ENCODE data around the gene NFIC. TPM values are rescaled to one million over a fixed set of nuclear protein-coding genes. Genes with fewer than 3 reads are reported as not detected.

NFIC gene
- polyA plus RNA-seq, 1 of the 3 experiments (the other 2 are of a cell fraction): 7.2 TPM

DNA sequence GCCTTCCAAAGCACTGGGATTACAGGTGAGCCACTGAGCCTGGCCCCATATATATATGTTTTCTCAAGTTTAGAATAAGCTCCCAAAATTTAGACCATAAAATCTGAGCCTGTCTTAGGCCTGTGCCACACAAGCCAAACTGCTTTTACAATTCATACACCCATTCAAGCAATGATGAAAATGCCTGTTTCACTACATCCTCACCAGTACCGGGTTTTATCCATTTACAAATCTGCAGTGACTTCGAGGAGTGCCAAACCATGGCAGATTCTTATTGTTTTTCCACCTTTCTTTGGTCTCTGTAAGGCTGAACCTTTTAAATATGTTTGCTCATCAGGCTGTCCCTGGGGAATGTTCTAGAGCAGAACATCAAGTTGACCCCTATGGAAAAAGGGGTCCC, 9.6 kb upstream of the NFIC start:
- no peaks in the 10 kb centered on the region for H3K36me3 ChIP-seq (replicated peaks in 1 of 2; ENCODE audit: control insufficient read depth in 1 of 2, insufficient read depth in 2 of 2, low read length in 1 of 2)
- H3K9me3 ChIP-seq: no peaks in the 10 kb centered on the region
- peaks cover 8% of the 10 kb centered on the region for H3F3A ChIP-seq (replicated peaks; ENCODE audit: insufficient read depth)
- WGBS (ENCODE audit: low lambda C conversion rate): 96% methylated on average over 2 of the region's 2 CpGs
- H4K20me1 ChIP-seq (ENCODE audit: insufficient read depth): peaks cover 4% of the 10 kb centered on the region; the same call in 1 of the 2 replicates
- peaks cover 14% of the 10 kb centered on the region; the same call in 1 of the 2 replicates for H3K79me2 ChIP-seq (ENCODE audit: insufficient read depth)
- no peaks in the 10 kb centered on the region for H3K27me3 ChIP-seq (ENCODE audit: insufficient read depth)
- TF ChIP-seq RAD21 (IDR thresholded peaks at IDR 0.05; ENCODE audit: low read length) (no peak), MXI1 (IDR thresholded peaks at IDR 0.05; ENCODE audit: low read depth, low read length) (no peak), NRF1 (IDR thresholded peaks at IDR 0.05; ENCODE audit: low read depth, low read length) (no peak), RXRA (IDR thresholded peaks at IDR 0.05; ENCODE audit: borderline replicate concordance, low read depth) (no peak), SIN3A (IDR thresholded peaks at IDR 0.05; ENCODE audit: borderline replicate concordance, low read depth, low read length) (no peak), TEAD4 (IDR thresholded peaks at IDR 0.05; ENCODE audit: borderline replicate concordance, insufficient read depth) (no peak), FOXM1 (IDR thresholded peaks at IDR 0.05; ENCODE audit: low read depth) (no peak), EZH2phosphoT487 (IDR thresholded peaks at IDR 0.05; ENCODE audit: borderline replicate concordance, low read depth) (no peak)
- TF ChIP-seq, protein P1, sequence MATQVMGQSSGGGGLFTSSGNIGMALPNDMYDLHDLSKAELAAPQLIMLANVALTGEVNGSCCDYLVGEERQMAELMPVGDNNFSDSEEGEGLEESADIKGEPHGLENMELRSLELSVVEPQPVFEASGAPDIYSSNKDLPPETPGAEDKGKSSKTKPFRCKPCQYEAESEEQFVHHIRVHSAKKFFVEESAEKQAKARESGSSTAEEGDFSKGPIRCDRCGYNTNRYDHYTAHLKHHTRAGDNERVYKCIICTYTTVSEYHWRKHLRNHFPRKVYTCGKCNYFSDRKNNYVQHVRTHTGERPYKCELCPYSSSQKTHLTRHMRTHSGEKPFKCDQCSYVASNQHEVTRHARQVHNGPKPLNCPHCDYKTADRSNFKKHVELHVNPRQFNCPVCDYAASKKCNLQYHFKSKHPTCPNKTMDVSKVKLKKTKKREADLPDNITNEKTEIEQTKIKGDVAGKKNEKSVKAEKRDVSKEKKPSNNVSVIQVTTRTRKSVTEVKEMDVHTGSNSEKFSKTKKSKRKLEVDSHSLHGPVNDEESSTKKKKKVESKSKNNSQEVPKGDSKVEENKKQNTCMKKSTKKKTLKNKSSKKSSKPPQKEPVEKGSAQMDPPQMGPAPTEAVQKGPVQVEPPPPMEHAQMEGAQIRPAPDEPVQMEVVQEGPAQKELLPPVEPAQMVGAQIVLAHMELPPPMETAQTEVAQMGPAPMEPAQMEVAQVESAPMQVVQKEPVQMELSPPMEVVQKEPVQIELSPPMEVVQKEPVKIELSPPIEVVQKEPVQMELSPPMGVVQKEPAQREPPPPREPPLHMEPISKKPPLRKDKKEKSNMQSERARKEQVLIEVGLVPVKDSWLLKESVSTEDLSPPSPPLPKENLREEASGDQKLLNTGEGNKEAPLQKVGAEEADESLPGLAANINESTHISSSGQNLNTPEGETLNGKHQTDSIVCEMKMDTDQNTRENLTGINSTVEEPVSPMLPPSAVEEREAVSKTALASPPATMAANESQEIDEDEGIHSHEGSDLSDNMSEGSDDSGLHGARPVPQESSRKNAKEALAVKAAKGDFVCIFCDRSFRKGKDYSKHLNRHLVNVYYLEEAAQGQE (IDR thresholded peaks at IDR 0.05; ENCODE audit: low read depth, low read length): no peak
- TF ChIP-seq, protein P2, sequence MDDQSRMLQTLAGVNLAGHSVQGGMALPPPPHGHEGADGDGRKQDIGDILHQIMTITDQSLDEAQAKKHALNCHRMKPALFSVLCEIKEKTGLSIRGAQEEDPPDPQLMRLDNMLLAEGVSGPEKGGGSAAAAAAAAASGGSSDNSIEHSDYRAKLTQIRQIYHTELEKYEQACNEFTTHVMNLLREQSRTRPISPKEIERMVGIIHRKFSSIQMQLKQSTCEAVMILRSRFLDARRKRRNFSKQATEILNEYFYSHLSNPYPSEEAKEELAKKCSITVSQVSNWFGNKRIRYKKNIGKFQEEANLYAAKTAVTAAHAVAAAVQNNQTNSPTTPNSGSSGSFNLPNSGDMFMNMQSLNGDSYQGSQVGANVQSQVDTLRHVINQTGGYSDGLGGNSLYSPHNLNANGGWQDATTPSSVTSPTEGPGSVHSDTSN (IDR thresholded peaks at IDR 0.05): no peak
- H3K4me3 ChIP-seq (ENCODE audit: low read depth in 2 of 2, low read length in 1 of 2): no peak overlapping the region
- H3K27ac ChIP-seq (ENCODE audit: low read depth in 2 of 2, low read length in 1 of 2): no peak overlapping the region
- no peaks in the 10 kb centered on the region for H3K9me2 ChIP-seq
- no peak for DNase-seq
- no peak overlapping the region for H2AFZ ChIP-seq (ENCODE audit: low read depth)
- CTCF ChIA-PET: interaction anchor here (2.8 kb wide), 1 partner anchor 72 kb away, joined by 12 read pairs; no protein-coding TSS in a partner anchor
- POLR2A ChIA-PET: interaction anchor here (1.3 kb wide), 1 partner anchor 31 kb away, joined by 3 read pairs; no protein-coding TSS in a partner anchor
- no peak overlapping the region for H3K9ac ChIP-seq
- peaks cover 0 to 20% of the 10 kb centered on the region in 2 experiments; a peak in 1 of 4 replicates for H3K4me1 ChIP-seq (ENCODE audit: control insufficient read depth in 1 of 2, insufficient read depth in 2 of 2, low read depth in 1 of 2, low read length in 1 of 2)
- no peak overlapping the region for H3K4me2 ChIP-seq

DNA sequence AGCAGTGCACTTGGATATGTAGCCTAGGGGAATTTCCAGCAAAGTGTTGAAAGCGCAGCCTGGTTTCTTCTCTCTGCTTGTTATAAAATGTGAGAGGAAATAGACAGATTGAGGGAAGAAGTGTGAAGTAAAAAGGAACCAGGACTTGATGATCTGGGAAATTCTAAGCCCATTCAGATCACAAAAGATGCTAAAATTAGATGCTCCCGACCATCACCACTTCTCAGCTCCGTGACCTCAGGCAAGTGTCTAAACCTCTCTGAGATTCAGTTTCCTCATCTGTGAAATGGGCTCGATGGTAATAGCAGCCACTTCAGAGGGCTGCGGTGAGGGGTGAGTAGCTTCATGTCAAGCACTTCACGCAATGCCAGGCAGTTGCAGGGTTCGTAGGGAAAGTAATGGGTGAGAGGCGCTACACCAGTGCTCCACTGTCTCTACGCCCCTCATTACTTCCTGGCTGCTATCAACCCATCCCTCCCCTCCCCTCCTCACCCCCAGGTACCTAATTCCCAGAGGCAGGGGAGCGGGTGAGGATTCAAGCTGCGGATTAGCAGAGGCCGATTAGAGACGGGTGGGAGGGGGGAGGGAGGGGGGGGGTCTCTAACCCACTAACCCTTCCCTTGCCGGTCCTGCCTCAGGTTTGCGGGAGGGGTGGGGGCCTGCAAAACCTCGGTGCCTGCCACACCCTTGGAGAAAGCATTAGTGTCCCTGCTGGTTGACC, 9.0 kb upstream of the NFIC start:
- TF ChIP-seq SMC3 (IDR thresholded peaks at IDR 0.05; ENCODE audit: low read depth, low read length): no peak
- TF ChIP-seq, protein P3, sequence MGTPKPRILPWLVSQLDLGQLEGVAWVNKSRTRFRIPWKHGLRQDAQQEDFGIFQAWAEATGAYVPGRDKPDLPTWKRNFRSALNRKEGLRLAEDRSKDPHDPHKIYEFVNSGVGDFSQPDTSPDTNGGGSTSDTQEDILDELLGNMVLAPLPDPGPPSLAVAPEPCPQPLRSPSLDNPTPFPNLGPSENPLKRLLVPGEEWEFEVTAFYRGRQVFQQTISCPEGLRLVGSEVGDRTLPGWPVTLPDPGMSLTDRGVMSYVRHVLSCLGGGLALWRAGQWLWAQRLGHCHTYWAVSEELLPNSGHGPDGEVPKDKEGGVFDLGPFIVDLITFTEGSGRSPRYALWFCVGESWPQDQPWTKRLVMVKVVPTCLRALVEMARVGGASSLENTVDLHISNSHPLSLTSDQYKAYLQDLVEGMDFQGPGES (IDR thresholded peaks at IDR 0.05; ENCODE audit: low read depth, low read length): no peak
- TF ChIP-seq USF1 (IDR thresholded peaks at IDR 0.05; ENCODE audit: borderline replicate concordance, low read depth): no peak
- TF ChIP-seq, protein P4, sequence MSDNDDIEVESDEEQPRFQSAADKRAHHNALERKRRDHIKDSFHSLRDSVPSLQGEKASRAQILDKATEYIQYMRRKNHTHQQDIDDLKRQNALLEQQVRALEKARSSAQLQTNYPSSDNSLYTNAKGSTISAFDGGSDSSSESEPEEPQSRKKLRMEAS (IDR thresholded peaks at IDR 0.05; ENCODE audit: low read depth): no peak
- Histone ChIP-seq H3F3A (replicated peaks; ENCODE audit: insufficient read depth) (peaks cover 8% of the 10 kb centered on the region), H3K9ac (no peak overlapping the region), H3K4me2 (no peak overlapping the region), H3K27me3 (ENCODE audit: insufficient read depth) (no peaks in the 10 kb centered on the region), H3K4me3 (ENCODE audit: low read depth in 2 of 2, low read length in 1 of 2) (no peak overlapping the region; a peak in 1 of 4 replicates), H3K9me2 (no peaks in the 10 kb centered on the region), H4K20me1 (ENCODE audit: insufficient read depth) (peaks cover 7% of the 10 kb centered on the region; the same call in 1 of the 2 replicates), H3K4me1 (ENCODE audit: control insufficient read depth in 1 of 2, insufficient read depth in 2 of 2, low read depth in 1 of 2, low read length in 1 of 2) (peaks cover 0 to 22% of the 10 kb centered on the region in 2 experiments; a peak in 1 of 4 replicates), H3K79me2 (ENCODE audit: insufficient read depth) (peaks cover 20% of the 10 kb centered on the region; the same call in 1 of the 2 replicates), H3K36me3 (replicated peaks in 1 of 2; ENCODE audit: control insufficient read depth in 1 of 2, insufficient read depth in 2 of 2, low read length in 1 of 2) (no peaks in the 10 kb centered on the region), H3K27ac (ENCODE audit: low read depth in 2 of 2, low read length in 1 of 2) (no peak overlapping the region; a peak in 1 of 4 replicates), H2AFZ (ENCODE audit: low read depth) (no peak overlapping the region), H3K9me3 (no peaks in the 10 kb centered on the region)
- CTCF ChIA-PET: interaction anchor here (0.7 to 2.8 kb wide), 4 partner anchors 11 to 72 kb away, joined by 3 to 12 read pairs (median 4); no protein-coding TSS in a partner anchor
- no peak for DNase-seq
- POLR2A ChIA-PET: interaction anchor here (1.3 kb wide), 1 partner anchor 30 kb away, joined by 3 read pairs; no protein-coding TSS in a partner anchor
- 79% methylated on average over 13 of the region's 16 CpGs for WGBS (ENCODE audit: low lambda C conversion rate)

Data from SK-N-SH (cell line).